ENCODE measurements around the gene TOR1B.
"Not testable (repeated sequence)": the region's sequence is repeated elsewhere in the genome, so short reads cannot be mapped to it uniquely, and the experiment has no call there.

Gene TOR1B

GRCh38 chr9:129802833-129803675 lies at the start of gene TOR1B:
Gene TOR1B (plus strand): TSS chr9:129803184. CDS start chr9:129803213, 29 bp downstream.
- peak within 1 kb of the TSS; percentile 92 for H3K4me3 Mint-ChIP-seq
- peaks cover 20% of the 10 kb centered on the region for H3K4me1 Mint-ChIP-seq (ENCODE audit: low read depth)
- H3K9me3 Mint-ChIP-seq = no peaks in the 10 kb centered on the region
- no peaks in the 10 kb centered on the region for H3K27me3 Mint-ChIP-seq (ENCODE audit: low read depth)
- peak; percentile 92 for DNase-seq (ENCODE audit: low spot score)
- H3K36me3 Mint-ChIP-seq (ENCODE audit: low read depth) = peaks cover 23% of the 10 kb centered on the region
- H3K27ac Mint-ChIP-seq = peak within 1 kb of the TSS; percentile 92

GRCh38 chr9:129755151-129755550 lies 47.8 kb upstream of the TOR1B start:
- no peak overlapping the region for H3K4me3 Mint-ChIP-seq
- no peak overlapping the region for H3K27ac Mint-ChIP-seq
- DNase-seq (ENCODE audit: low spot score) = no peak
- H3K4me1 Mint-ChIP-seq (ENCODE audit: low read depth) = peaks cover 7% of the 10 kb centered on the region
- peaks cover 6% of the 10 kb centered on the region for H3K27me3 Mint-ChIP-seq (ENCODE audit: low read depth)
- no peaks in the 10 kb centered on the region for H3K9me3 Mint-ChIP-seq
- H3K36me3 Mint-ChIP-seq (ENCODE audit: low read depth) = no peaks in the 10 kb centered on the region

- Mint-ChIP-seq H3K4me3 (no peak overlapping the region), H3K27ac (no peak overlapping the region), H3K36me3 (ENCODE audit: low read depth) (no peaks in the 10 kb centered on the region), H3K4me1 (ENCODE audit: low read depth) (peaks cover 7% of the 10 kb centered on the region), H3K9me3 (no peaks in the 10 kb centered on the region), H3K27me3 (ENCODE audit: low read depth) (peaks cover 6% of the 10 kb centered on the region)
- no peak for DNase-seq (ENCODE audit: low spot score)
These were observed 46.8 kb upstream of the TOR1B start for GRCh38 chr9:129756191-129756590.

GRCh38 chr9:129757045-129757444 lies 45.9 kb upstream of the TOR1B start:
- H3K4me3 Mint-ChIP-seq = no peak overlapping the region
- H3K36me3 Mint-ChIP-seq (ENCODE audit: low read depth) = no peaks in the 10 kb centered on the region
- H3K4me1 Mint-ChIP-seq (ENCODE audit: low read depth) = peaks cover 7% of the 10 kb centered on the region
- no peak for DNase-seq (ENCODE audit: low spot score)
- H3K9me3 Mint-ChIP-seq = no peaks in the 10 kb centered on the region
- H3K27ac Mint-ChIP-seq = no peak overlapping the region
- H3K27me3 Mint-ChIP-seq (ENCODE audit: low read depth) = peaks cover 6% of the 10 kb centered on the region

- no peak for DNase-seq (ENCODE audit: low spot score)
- no peaks in the 10 kb centered on the region for H3K36me3 Mint-ChIP-seq (ENCODE audit: low read depth)
- H3K4me1 Mint-ChIP-seq (ENCODE audit: low read depth) = peaks cover 7% of the 10 kb centered on the region
- H3K4me3 Mint-ChIP-seq = no peak overlapping the region
- H3K9me3 Mint-ChIP-seq = no peaks in the 10 kb centered on the region
- no peak overlapping the region for H3K27ac Mint-ChIP-seq
- peaks cover 6% of the 10 kb centered on the region for H3K27me3 Mint-ChIP-seq (ENCODE audit: low read depth)
These were observed 43.7 kb upstream of the TOR1B start for GRCh38 chr9:129759319-129759718.

GRCh38 chr9:129759804-129760502 lies 43.0 kb upstream of the TOR1B start:
- Mint-ChIP-seq H3K4me1 (ENCODE audit: low read depth) (peaks cover 7% of the 10 kb centered on the region), H3K27ac (no peak overlapping the region), H3K36me3 (ENCODE audit: low read depth) (no peaks in the 10 kb centered on the region), H3K9me3 (no peaks in the 10 kb centered on the region), H3K27me3 (ENCODE audit: low read depth) (peaks cover 6% of the 10 kb centered on the region), H3K4me3 (no peak overlapping the region)
- DNase-seq (ENCODE audit: low spot score) = no peak

GRCh38 chr9:129760784-129761183 lies 42.2 kb upstream of the TOR1B start:
- not testable (repeated sequence) for H3K27ac Mint-ChIP-seq; H3K4me1 Mint-ChIP-seq (ENCODE audit: low read depth); H3K9me3 Mint-ChIP-seq; DNase-seq (ENCODE audit: low spot score); H3K27me3 Mint-ChIP-seq (ENCODE audit: low read depth); H3K4me3 Mint-ChIP-seq; H3K36me3 Mint-ChIP-seq (ENCODE audit: low read depth)

GRCh38 chr9:129761293-129761900 lies 41.6 kb upstream of the TOR1B start:
- DNase-seq (ENCODE audit: low spot score) = no peak
- H3K27ac Mint-ChIP-seq = no peak overlapping the region
- H3K9me3 Mint-ChIP-seq = no peaks in the 10 kb centered on the region
- H3K27me3 Mint-ChIP-seq (ENCODE audit: low read depth) = peaks cover 6% of the 10 kb centered on the region
- H3K4me3 Mint-ChIP-seq = no peak overlapping the region
- H3K4me1 Mint-ChIP-seq (ENCODE audit: low read depth) = peaks cover 7% of the 10 kb centered on the region
- H3K36me3 Mint-ChIP-seq (ENCODE audit: low read depth) = no peaks in the 10 kb centered on the region

GRCh38 chr9:129761901-129762369 lies 41.0 kb upstream of the TOR1B start:
- Mint-ChIP-seq H3K4me1 (ENCODE audit: low read depth) (peaks cover 7% of the 10 kb centered on the region), H3K36me3 (ENCODE audit: low read depth) (no peaks in the 10 kb centered on the region), H3K4me3 (no peak overlapping the region), H3K9me3 (no peaks in the 10 kb centered on the region), H3K27ac (no peak overlapping the region), H3K27me3 (ENCODE audit: low read depth) (peaks cover 6% of the 10 kb centered on the region)
- DNase-seq (ENCODE audit: low spot score) = no peak

- H3K4me1 Mint-ChIP-seq (ENCODE audit: low read depth); H3K9me3 Mint-ChIP-seq; H3K27ac Mint-ChIP-seq; H3K27me3 Mint-ChIP-seq (ENCODE audit: low read depth); DNase-seq (ENCODE audit: low spot score); H3K36me3 Mint-ChIP-seq (ENCODE audit: low read depth); H3K4me3 Mint-ChIP-seq: not testable (repeated sequence)
These were observed 40.5 kb upstream of the TOR1B start for GRCh38 chr9:129762370-129762984.

GRCh38 chr9:129762985-129763926 lies 39.7 kb upstream of the TOR1B start:
- H3K27ac Mint-ChIP-seq = no peak overlapping the region
- no peaks in the 10 kb centered on the region for H3K36me3 Mint-ChIP-seq (ENCODE audit: low read depth)
- H3K27me3 Mint-ChIP-seq (ENCODE audit: low read depth) = peaks cover 2% of the 10 kb centered on the region
- no peak for DNase-seq (ENCODE audit: low spot score)
- peaks cover 2% of the 10 kb centered on the region for H3K4me1 Mint-ChIP-seq (ENCODE audit: low read depth)
- no peaks in the 10 kb centered on the region for H3K9me3 Mint-ChIP-seq
- no peak overlapping the region for H3K4me3 Mint-ChIP-seq

GRCh38 chr9:129765764-129766317 lies 37.1 kb upstream of the TOR1B start:
- Mint-ChIP-seq H3K36me3 (ENCODE audit: low read depth) (no peaks in the 10 kb centered on the region), H3K27me3 (ENCODE audit: low read depth) (no peaks in the 10 kb centered on the region), H3K4me3 (no peak overlapping the region), H3K27ac (no peak overlapping the region), H3K9me3 (no peaks in the 10 kb centered on the region), H3K4me1 (ENCODE audit: low read depth) (peaks cover 2% of the 10 kb centered on the region)
- DNase-seq (ENCODE audit: low spot score) = no peak

GRCh38 chr9:129768486-129768885 lies 34.5 kb upstream of the TOR1B start:
- Mint-ChIP-seq H3K4me3 (no peak overlapping the region), H3K9me3 (no peaks in the 10 kb centered on the region), H3K36me3 (ENCODE audit: low read depth) (no peaks in the 10 kb centered on the region), H3K27ac (no peak overlapping the region), H3K27me3 (ENCODE audit: low read depth) (no peaks in the 10 kb centered on the region), H3K4me1 (ENCODE audit: low read depth) (peaks cover 2% of the 10 kb centered on the region)
- no peak for DNase-seq (ENCODE audit: low spot score)
